NOMO-1 treated with DMSO at 0.1 percent for 48 hours (cell line): ENCODE results near the gene LBH.

Experiments
- DNase-seq: peaks from one replicate; lab custom pipeline; 2025; ENCODE audit not compliant: unreplicated experiment; lab: John Stamatoyannopoulos, UW

Gene LBH

GRCh38 chr2:30231212-30231995 lies at the start of gene LBH:
LBH (plus strand) TSS chr2:30231534; CDS start chr2:30231739, 205 bp downstream.
- peak; percentile 67 for DNase-seq

- no peak for DNase-seq
Observed at GRCh38 chr2:30184035-30184434, 47.3 kb upstream of the LBH start.

GRCh38 chr2:30185178-30185577 lies 46.2 kb upstream of the LBH start:
- DNase-seq: peak; percentile 67

- DNase-seq: no peak
Observed at GRCh38 chr2:30188292-30188691, 43.0 kb upstream of the LBH start.

GRCh38 chr2:30190637-30191036 lies 40.7 kb upstream of the LBH start:
- no peak for DNase-seq

- DNase-seq: no peak
Observed at GRCh38 chr2:30191107-30191506, 40.2 kb upstream of the LBH start.

GRCh38 chr2:30191819-30192271 lies 39.5 kb upstream of the LBH start:
- DNase-seq: no peak

GRCh38 chr2:30192314-30192713 lies 39.0 kb upstream of the LBH start:
- no peak for DNase-seq

GRCh38 chr2:30193104-30193681 lies 38.1 kb upstream of the LBH start:
- DNase-seq: no peak

- no peak for DNase-seq
Observed at GRCh38 chr2:30194421-30194820, 36.9 kb upstream of the LBH start.

- no peak for DNase-seq
Observed at GRCh38 chr2:30195016-30195415, 36.3 kb upstream of the LBH start.

GRCh38 chr2:30197570-30198192 lies 33.7 kb upstream of the LBH start:
- DNase-seq: no peak

GRCh38 chr2:30201990-30202389 lies 29.3 kb upstream of the LBH start:
- peak; percentile 56 for DNase-seq

- no peak for DNase-seq
Observed at GRCh38 chr2:30203156-30203555, 28.2 kb upstream of the LBH start.

- no peak for DNase-seq
Observed at GRCh38 chr2:30204281-30204680, 27.1 kb upstream of the LBH start.

- DNase-seq: no peak
Observed at GRCh38 chr2:30205456-30205855, 25.9 kb upstream of the LBH start.

GRCh38 chr2:30206461-30207430 lies 24.6 kb upstream of the LBH start:
- no peak for DNase-seq

- DNase-seq: peak; percentile 54
Observed at GRCh38 chr2:30208453-30208852, 22.9 kb upstream of the LBH start.

GRCh38 chr2:30209227-30209626 lies 22.1 kb upstream of the LBH start:
- no peak for DNase-seq

GRCh38 chr2:30213326-30213725 lies 18.0 kb upstream of the LBH start:
- no peak for DNase-seq

GRCh38 chr2:30213907-30214463 lies 17.3 kb upstream of the LBH start:
- no peak for DNase-seq
